Measurements from ENCODE around the gene MED27. TPM values are rescaled to one million over a fixed set of nuclear protein-coding genes. Genes with fewer than 3 reads are reported as not detected.

The MED27 gene
- total RNA-seq, 1 experiment from 2014 or later = 38.4 TPM

DNA sequence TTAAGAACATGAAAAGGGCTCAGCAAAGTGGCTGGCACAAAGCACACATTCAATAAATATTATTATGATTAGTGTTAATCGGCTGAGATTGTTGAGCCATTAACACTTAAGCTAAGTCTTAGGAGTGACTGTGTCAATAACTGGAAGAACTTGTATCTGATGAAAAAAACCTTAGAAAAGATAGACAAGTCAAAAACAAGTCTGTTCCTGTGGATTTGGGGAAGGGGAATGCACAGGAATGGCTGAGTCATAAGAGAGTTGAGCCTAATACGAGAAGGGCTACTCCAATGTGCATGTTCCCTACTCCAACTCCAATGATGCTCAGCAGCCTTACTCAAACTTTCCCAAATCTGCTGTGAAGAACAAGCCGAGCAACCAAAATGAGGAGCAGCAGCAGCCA lies 53.9 kb downstream of the MED27 start:
- no peak for DNase-seq
- POLR2A ChIA-PET (ENCODE audit: unreplicated experiment) = no interaction called here

DNA sequence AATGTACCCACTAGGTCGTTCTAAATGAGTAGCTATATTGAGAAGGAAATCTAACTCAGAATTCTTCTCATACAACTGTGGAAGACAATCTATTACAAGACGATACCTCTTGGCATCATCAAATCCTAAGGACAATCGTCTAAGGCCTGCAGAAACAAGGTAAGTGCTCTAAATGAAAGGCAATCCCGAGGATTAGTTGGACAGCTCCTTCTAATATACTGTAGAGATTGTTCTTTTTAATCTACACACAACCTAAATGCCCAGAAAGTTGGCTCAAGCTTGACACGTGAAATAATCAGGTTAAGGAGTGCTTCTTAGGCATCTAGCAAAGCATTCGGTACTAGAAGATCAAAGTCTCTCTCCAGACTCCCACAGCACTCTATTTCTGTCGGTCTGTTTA lies 55.1 kb downstream of the MED27 start:
- DNase-seq = no peak
- Histone ChIP-seq H3K4me1 (ENCODE audit: insufficient read depth, low read length) (peaks cover 41% of the 10 kb centered on the region), H3K27me3 (ENCODE audit: low read length) (no peaks in the 10 kb centered on the region), H3K9me3 (ENCODE audit: low read length) (no peaks in the 10 kb centered on the region), H3K27ac (ENCODE audit: low read length) (no peak overlapping the region), H3K79me2 (ENCODE audit: low read length) (peaks cover 93% of the 10 kb centered on the region), H3K9me2 (replicated peaks; ENCODE audit: low read length) (no peaks in the 10 kb centered on the region), H3K4me3 (ENCODE audit: low read length) (no peak overlapping the region), H4K20me1 (ENCODE audit: low read length) (0 out of 2 replicates have a peak, but pooled peaks cover 3% of the 10 kb centered on the region), H3K4me2 (ENCODE audit: low read length) (no peak overlapping the region), H3F3A (ENCODE audit: low read length, unreplicated experiment) (peaks cover 4% of the 10 kb centered on the region), H3K9ac (ENCODE audit: low read length) (no peak overlapping the region), H3K36me3 (ENCODE audit: low read depth, low read length) (no peaks in the 10 kb centered on the region), H2AFZ (ENCODE audit: low read length) (no peak overlapping the region)
- POLR2A ChIA-PET (ENCODE audit: unreplicated experiment) = no interaction called here
- intact Hi-C loops (cut with micrococcal nuclease) = no loop called here
- CTCF ChIA-PET = no interaction called here
- ATAC-seq = no peak
- TF ChIP-seq EZH2 (IDR thresholded peaks at IDR 0.05; ENCODE audit: low read length, unreplicated experiment) (no peak), EZH2phosphoT487 (IDR thresholded peaks at IDR 0.05; ENCODE audit: borderline replicate concordance, low read length) (no peak)
- TF ChIP-seq, protein P1, sequence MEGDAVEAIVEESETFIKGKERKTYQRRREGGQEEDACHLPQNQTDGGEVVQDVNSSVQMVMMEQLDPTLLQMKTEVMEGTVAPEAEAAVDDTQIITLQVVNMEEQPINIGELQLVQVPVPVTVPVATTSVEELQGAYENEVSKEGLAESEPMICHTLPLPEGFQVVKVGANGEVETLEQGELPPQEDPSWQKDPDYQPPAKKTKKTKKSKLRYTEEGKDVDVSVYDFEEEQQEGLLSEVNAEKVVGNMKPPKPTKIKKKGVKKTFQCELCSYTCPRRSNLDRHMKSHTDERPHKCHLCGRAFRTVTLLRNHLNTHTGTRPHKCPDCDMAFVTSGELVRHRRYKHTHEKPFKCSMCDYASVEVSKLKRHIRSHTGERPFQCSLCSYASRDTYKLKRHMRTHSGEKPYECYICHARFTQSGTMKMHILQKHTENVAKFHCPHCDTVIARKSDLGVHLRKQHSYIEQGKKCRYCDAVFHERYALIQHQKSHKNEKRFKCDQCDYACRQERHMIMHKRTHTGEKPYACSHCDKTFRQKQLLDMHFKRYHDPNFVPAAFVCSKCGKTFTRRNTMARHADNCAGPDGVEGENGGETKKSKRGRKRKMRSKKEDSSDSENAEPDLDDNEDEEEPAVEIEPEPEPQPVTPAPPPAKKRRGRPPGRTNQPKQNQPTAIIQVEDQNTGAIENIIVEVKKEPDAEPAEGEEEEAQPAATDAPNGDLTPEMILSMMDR (conservative IDR thresholded peaks at IDR 0.05; ENCODE audit: low read depth, low read length) = no peak
- no TSS peak for BruUV-seq (replicated peaks)

More for the DNA sequence above, 53.9 kb downstream of the MED27 start:
- Histone ChIP-seq H3K4me3 (ENCODE audit: low read length) (no peak overlapping the region), H3K9ac (ENCODE audit: low read length) (no peak overlapping the region), H3K27ac (ENCODE audit: low read length) (no peak overlapping the region), H4K20me1 (ENCODE audit: low read length) (0 out of 2 replicates have a peak, but pooled peaks cover 2% of the 10 kb centered on the region), H3K27me3 (ENCODE audit: low read length) (no peaks in the 10 kb centered on the region), H3K9me2 (replicated peaks; ENCODE audit: low read length) (no peaks in the 10 kb centered on the region), H3F3A (ENCODE audit: low read length, unreplicated experiment) (peaks cover 4% of the 10 kb centered on the region), H3K36me3 (ENCODE audit: low read depth, low read length) (no peaks in the 10 kb centered on the region), H3K79me2 (ENCODE audit: low read length) (peaks cover 93% of the 10 kb centered on the region), H3K4me2 (ENCODE audit: low read length) (no peak overlapping the region), H3K4me1 (ENCODE audit: insufficient read depth, low read length) (peaks cover 41% of the 10 kb centered on the region), H3K9me3 (ENCODE audit: low read length) (no peaks in the 10 kb centered on the region), H2AFZ (ENCODE audit: low read length) (no peak overlapping the region)
- no peak for ATAC-seq
- CTCF ChIA-PET = no interaction called here
- no peak for TF ChIP-seq EZH2phosphoT487 (IDR thresholded peaks at IDR 0.05; ENCODE audit: borderline replicate concordance, low read length)
- TF ChIP-seq EZH2 (IDR thresholded peaks at IDR 0.05; ENCODE audit: low read length, unreplicated experiment) = no peak
- TF ChIP-seq, protein P1 (conservative IDR thresholded peaks at IDR 0.05; ENCODE audit: low read depth, low read length) = no peak
- no TSS peak for BruUV-seq (replicated peaks)
- intact Hi-C loops (cut with micrococcal nuclease) = no loop called here

- peaks cover 4% of the 10 kb centered on the region for H3F3A ChIP-seq (ENCODE audit: low read length, unreplicated experiment)
- no peaks in the 10 kb centered on the region for H3K9me2 ChIP-seq (replicated peaks; ENCODE audit: low read length)
- no peaks in the 10 kb centered on the region for H3K36me3 ChIP-seq (ENCODE audit: low read depth, low read length)
- no peak overlapping the region for H2AFZ ChIP-seq (ENCODE audit: low read length)
- TF ChIP-seq, protein P1 (conservative IDR thresholded peaks at IDR 0.05; ENCODE audit: low read depth, low read length) = no peak
- TF ChIP-seq EZH2phosphoT487 (IDR thresholded peaks at IDR 0.05; ENCODE audit: borderline replicate concordance, low read length) (no peak), EZH2 (IDR thresholded peaks at IDR 0.05; ENCODE audit: low read length, unreplicated experiment) (no peak)
- POLR2A ChIA-PET (ENCODE audit: unreplicated experiment) = no interaction called here
- no TSS peak for BruUV-seq (replicated peaks)
- no peaks in the 10 kb centered on the region for H3K9me3 ChIP-seq (ENCODE audit: low read length)
- intact Hi-C loops (cut with micrococcal nuclease) = no loop called here
- ATAC-seq (no peak), DNase-seq (no peak)
- H3K4me3 ChIP-seq (ENCODE audit: low read length) = no peak overlapping the region
- peaks cover 38% of the 10 kb centered on the region for H3K4me1 ChIP-seq (ENCODE audit: insufficient read depth, low read length)
- no peak overlapping the region for H3K4me2 ChIP-seq (ENCODE audit: low read length)
- CTCF ChIA-PET = no interaction called here
- no peak overlapping the region for H3K9ac ChIP-seq (ENCODE audit: low read length)
- peaks cover 93% of the 10 kb centered on the region for H3K79me2 ChIP-seq (ENCODE audit: low read length)
- H3K27me3 ChIP-seq (ENCODE audit: low read length) = no peaks in the 10 kb centered on the region
- no peak overlapping the region for H3K27ac ChIP-seq (ENCODE audit: low read length)
- H4K20me1 ChIP-seq (ENCODE audit: low read length) = 0 out of 2 replicates have a peak, but pooled peaks cover 3% of the 10 kb centered on the region
These were observed 56.1 kb downstream of the MED27 start for GRCh38 chr9:132023419-132024180.
